ENCODE measurements around the gene CREB5.

The CREB5 gene

GRCh38 chr7:28528899-28529298 is 116.6 kb downstream of the CREB5 start:
- H3K9ac ChIP-seq (ENCODE audit: low read length), result no peak overlapping the region
- no peaks in the 10 kb centered on the region for H3K9me3 ChIP-seq (ENCODE audit: low read length)
- H3K27me3 ChIP-seq (ENCODE audit: control insufficient read depth in 1 of 2, insufficient read depth in 2 of 2, low read length in 2 of 2), result no peaks in the 10 kb centered on the region
- H3K4me3 ChIP-seq (ENCODE audit: low read depth in 1 of 2, low read length in 2 of 2), result no peak overlapping the region
- H3K27ac ChIP-seq (ENCODE audit: low read depth, low read length), result no peak overlapping the region
- no peaks in the 10 kb centered on the region for H3K36me3 ChIP-seq (ENCODE audit: insufficient read depth, low read length)
- no peaks in the 10 kb centered on the region for H3K4me1 ChIP-seq (ENCODE audit: insufficient read depth, low read length)

DNA sequence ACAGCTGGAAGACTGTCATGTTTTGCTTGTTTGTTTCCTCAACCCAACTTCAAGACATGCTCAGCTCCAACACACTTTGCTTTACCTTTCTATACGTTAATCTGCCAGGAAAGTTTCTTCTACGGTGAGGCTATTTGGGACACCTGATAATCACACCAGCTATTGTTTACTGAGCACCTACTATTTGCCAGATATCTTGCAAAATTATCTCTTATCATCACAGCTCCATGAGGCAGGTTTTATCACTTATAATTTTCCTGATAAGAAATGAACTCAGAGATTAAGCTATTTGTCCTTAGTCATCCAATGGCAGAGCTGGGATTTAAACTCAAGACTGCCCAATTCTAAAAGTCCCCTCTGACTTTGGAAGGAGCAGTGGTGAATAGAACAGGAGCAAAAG is 117.4 kb downstream of the CREB5 start:
- no peaks in the 10 kb centered on the region for H3K27me3 ChIP-seq (ENCODE audit: control insufficient read depth in 1 of 2, insufficient read depth in 2 of 2, low read length in 2 of 2)
- H3K9me3 ChIP-seq (ENCODE audit: low read length), result no peaks in the 10 kb centered on the region
- H3K36me3 ChIP-seq (ENCODE audit: insufficient read depth, low read length), result no peaks in the 10 kb centered on the region
- no peak overlapping the region for H3K4me3 ChIP-seq (ENCODE audit: low read depth in 1 of 2, low read length in 2 of 2)
- no peak overlapping the region for H3K27ac ChIP-seq (ENCODE audit: low read depth, low read length)
- no peak overlapping the region for H3K9ac ChIP-seq (ENCODE audit: low read length)
- H3K4me1 ChIP-seq (ENCODE audit: insufficient read depth, low read length), result no peaks in the 10 kb centered on the region

- Histone ChIP-seq H3K36me3 (ENCODE audit: insufficient read depth, low read length) (no peaks in the 10 kb centered on the region), H3K9ac (ENCODE audit: low read length) (no peak overlapping the region), H3K27ac (ENCODE audit: low read depth, low read length) (no peak overlapping the region), H3K27me3 (ENCODE audit: control insufficient read depth in 1 of 2, insufficient read depth in 2 of 2, low read length in 2 of 2) (no peaks in the 10 kb centered on the region), H3K9me3 (ENCODE audit: low read length) (no peaks in the 10 kb centered on the region), H3K4me3 (ENCODE audit: low read depth in 1 of 2, low read length in 2 of 2) (no peak overlapping the region), H3K4me1 (ENCODE audit: insufficient read depth, low read length) (no peaks in the 10 kb centered on the region)
These were observed 118.0 kb downstream of the CREB5 start for GRCh38 chr7:28530175-28530802.

GRCh38 chr7:28530803-28531175 is 118.5 kb downstream of the CREB5 start:
- no peak overlapping the region for H3K27ac ChIP-seq (ENCODE audit: low read depth, low read length)
- no peak overlapping the region for H3K4me3 ChIP-seq (ENCODE audit: low read depth in 1 of 2, low read length in 2 of 2)
- no peaks in the 10 kb centered on the region for H3K4me1 ChIP-seq (ENCODE audit: insufficient read depth, low read length)

GRCh38 chr7:28531291-28531690 is 119.0 kb downstream of the CREB5 start:
- Histone ChIP-seq H3K9me3 (ENCODE audit: low read length) (no peaks in the 10 kb centered on the region), H3K36me3 (ENCODE audit: insufficient read depth, low read length) (no peaks in the 10 kb centered on the region), H3K4me1 (ENCODE audit: insufficient read depth, low read length) (no peaks in the 10 kb centered on the region), H3K4me3 (ENCODE audit: low read depth in 1 of 2, low read length in 2 of 2) (no peak overlapping the region), H3K27me3 (ENCODE audit: control insufficient read depth in 1 of 2, insufficient read depth in 2 of 2, low read length in 2 of 2) (no peaks in the 10 kb centered on the region), H3K27ac (ENCODE audit: low read depth, low read length) (no peak overlapping the region), H3K9ac (ENCODE audit: low read length) (no peak overlapping the region)

More at GRCh38 chr7:28530803-28531175, 118.5 kb downstream of the CREB5 start:
- no peaks in the 10 kb centered on the region for H3K36me3 ChIP-seq (ENCODE audit: insufficient read depth, low read length)
- no peaks in the 10 kb centered on the region for H3K27me3 ChIP-seq (ENCODE audit: control insufficient read depth in 1 of 2, insufficient read depth in 2 of 2, low read length in 2 of 2)
- H3K9me3 ChIP-seq (ENCODE audit: low read length), result no peaks in the 10 kb centered on the region
- H3K9ac ChIP-seq (ENCODE audit: low read length), result no peak overlapping the region

- no peak overlapping the region for H3K9ac ChIP-seq (ENCODE audit: low read length)
- H3K4me1 ChIP-seq (ENCODE audit: insufficient read depth, low read length), result no peaks in the 10 kb centered on the region
- H3K9me3 ChIP-seq (ENCODE audit: low read length), result no peaks in the 10 kb centered on the region
- no peak overlapping the region for H3K4me3 ChIP-seq (ENCODE audit: low read depth in 1 of 2, low read length in 2 of 2)
- no peak overlapping the region for H3K27ac ChIP-seq (ENCODE audit: low read depth, low read length)
- H3K27me3 ChIP-seq (ENCODE audit: control insufficient read depth in 1 of 2, insufficient read depth in 2 of 2, low read length in 2 of 2), result no peaks in the 10 kb centered on the region
- H3K36me3 ChIP-seq (ENCODE audit: insufficient read depth, low read length), result no peaks in the 10 kb centered on the region
These were observed 119.9 kb downstream of the CREB5 start for GRCh38 chr7:28532181-28532580.

DNA sequence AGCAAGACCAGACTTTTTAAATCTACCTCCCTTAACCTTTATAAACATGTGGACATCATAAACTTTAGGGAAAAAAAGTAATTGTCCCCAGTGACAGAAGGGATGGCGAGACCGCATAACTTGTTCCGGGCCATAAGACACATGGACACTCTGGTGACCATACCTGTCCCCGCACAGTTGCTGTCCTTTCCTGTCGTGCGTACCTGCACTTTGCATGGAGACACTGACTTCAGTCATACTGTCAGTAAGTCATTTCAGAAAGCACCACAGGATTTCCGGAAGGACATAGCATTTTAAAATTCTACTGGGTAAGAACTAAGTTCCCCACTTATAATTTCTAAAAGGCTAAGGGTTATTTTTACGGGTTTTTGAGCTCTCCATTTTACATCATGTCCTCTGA is 120.9 kb downstream of the CREB5 start:
- no peak overlapping the region for H3K27ac ChIP-seq (ENCODE audit: low read depth, low read length)
- no peaks in the 10 kb centered on the region for H3K4me1 ChIP-seq (ENCODE audit: insufficient read depth, low read length)
- H3K9me3 ChIP-seq (ENCODE audit: low read length), result no peaks in the 10 kb centered on the region
- H3K4me3 ChIP-seq (ENCODE audit: low read depth in 1 of 2, low read length in 2 of 2), result no peak overlapping the region
- H3K27me3 ChIP-seq (ENCODE audit: control insufficient read depth in 1 of 2, insufficient read depth in 2 of 2, low read length in 2 of 2), result no peaks in the 10 kb centered on the region
- H3K36me3 ChIP-seq (ENCODE audit: insufficient read depth, low read length), result no peaks in the 10 kb centered on the region
- H3K9ac ChIP-seq (ENCODE audit: low read length), result no peak overlapping the region

- H3K27ac ChIP-seq (ENCODE audit: low read depth, low read length), result no peak overlapping the region
These were observed 121.6 kb downstream of the CREB5 start for GRCh38 chr7:28533731-28534531.

GRCh38 chr7:28536259-28536658 is 123.9 kb downstream of the CREB5 start:
- no peaks in the 10 kb centered on the region for H3K4me1 ChIP-seq (ENCODE audit: insufficient read depth, low read length)
- H3K27ac ChIP-seq (ENCODE audit: low read depth, low read length), result no peak overlapping the region
- no peaks in the 10 kb centered on the region for H3K36me3 ChIP-seq (ENCODE audit: insufficient read depth, low read length)
- H3K9me3 ChIP-seq (ENCODE audit: low read length), result no peaks in the 10 kb centered on the region
- H3K9ac ChIP-seq (ENCODE audit: low read length), result no peak overlapping the region
- H3K4me3 ChIP-seq (ENCODE audit: low read depth in 1 of 2, low read length in 2 of 2), result no peak overlapping the region
- no peaks in the 10 kb centered on the region for H3K27me3 ChIP-seq (ENCODE audit: control insufficient read depth in 1 of 2, insufficient read depth in 2 of 2, low read length in 2 of 2)

More at GRCh38 chr7:28533731-28534531, 121.6 kb downstream of the CREB5 start:
- H3K4me3 ChIP-seq (ENCODE audit: low read depth in 1 of 2, low read length in 2 of 2), result no peak overlapping the region
- no peaks in the 10 kb centered on the region for H3K36me3 ChIP-seq (ENCODE audit: insufficient read depth, low read length)
- no peaks in the 10 kb centered on the region for H3K27me3 ChIP-seq (ENCODE audit: control insufficient read depth in 1 of 2, insufficient read depth in 2 of 2, low read length in 2 of 2)
- H3K9ac ChIP-seq (ENCODE audit: low read length), result no peak overlapping the region
- H3K4me1 ChIP-seq (ENCODE audit: insufficient read depth, low read length), result no peaks in the 10 kb centered on the region
- no peaks in the 10 kb centered on the region for H3K9me3 ChIP-seq (ENCODE audit: low read length)

- H3K4me1 ChIP-seq (ENCODE audit: insufficient read depth, low read length), result no peaks in the 10 kb centered on the region
- no peaks in the 10 kb centered on the region for H3K36me3 ChIP-seq (ENCODE audit: insufficient read depth, low read length)
- H3K27ac ChIP-seq (ENCODE audit: low read depth, low read length), result no peak overlapping the region
- no peaks in the 10 kb centered on the region for H3K27me3 ChIP-seq (ENCODE audit: control insufficient read depth in 1 of 2, insufficient read depth in 2 of 2, low read length in 2 of 2)
- no peak overlapping the region for H3K4me3 ChIP-seq (ENCODE audit: low read depth in 1 of 2, low read length in 2 of 2)
- H3K9ac ChIP-seq (ENCODE audit: low read length), result no peak overlapping the region
- no peaks in the 10 kb centered on the region for H3K9me3 ChIP-seq (ENCODE audit: low read length)
These were observed 127.1 kb downstream of the CREB5 start for GRCh38 chr7:28539289-28539981.

- Histone ChIP-seq H3K27me3 (ENCODE audit: control insufficient read depth in 1 of 2, insufficient read depth in 2 of 2, low read length in 2 of 2) (no peaks in the 10 kb centered on the region), H3K4me3 (ENCODE audit: low read depth in 1 of 2, low read length in 2 of 2) (no peak overlapping the region), H3K9ac (ENCODE audit: low read length) (no peak overlapping the region), H3K4me1 (ENCODE audit: insufficient read depth, low read length) (no peaks in the 10 kb centered on the region), H3K9me3 (ENCODE audit: low read length) (no peaks in the 10 kb centered on the region), H3K36me3 (ENCODE audit: insufficient read depth, low read length) (no peaks in the 10 kb centered on the region), H3K27ac (ENCODE audit: low read depth, low read length) (no peak overlapping the region)
These were observed 130.1 kb downstream of the CREB5 start for GRCh38 chr7:28542410-28542809.

Data from muscle layer of colon (tissue), 2 donors.